RWPE1 (cell line): ENCODE measurements around the gene MEGF6.

Experiments used
- CTCF ChIA-PET: fragments of 350-600 bp; sonication (Branson Sonifier 250); formaldehyde crosslinking; extraction: SDS; loops from one replicate; lab custom pipeline; 2021; lab: Yijun Ruan, JAX
- POLR2A ChIA-PET: fragments of 400-600 bp; formaldehyde crosslinking; extraction: SDS; loops from one replicate; lab custom pipeline; 2020; ENCODE audit warnings: antibody characterized with exemption; ENCODE audit not compliant: low non-redundant PET; lab: Yijun Ruan, JAX
- DNase-seq: peaks from one replicate; pipeline ENCODE4 v3.0.0; 2012; ENCODE audit warnings: low spot score
- H3K27ac ChIP-seq: fragments of 450-650 bp; 2 replicates; pipeline ENCODE4 v1.5.1; 2017
- TF ChIP-seq, protein P1 (sequence below): fragments of 450-650 bp; conservative IDR thresholded peaks from 2 replicates; pipeline ENCODE4 v1.5.1; 2017; ENCODE audit warnings: low read depth, mild to moderate bottlenecking

MEGF6 gene

DNA sequence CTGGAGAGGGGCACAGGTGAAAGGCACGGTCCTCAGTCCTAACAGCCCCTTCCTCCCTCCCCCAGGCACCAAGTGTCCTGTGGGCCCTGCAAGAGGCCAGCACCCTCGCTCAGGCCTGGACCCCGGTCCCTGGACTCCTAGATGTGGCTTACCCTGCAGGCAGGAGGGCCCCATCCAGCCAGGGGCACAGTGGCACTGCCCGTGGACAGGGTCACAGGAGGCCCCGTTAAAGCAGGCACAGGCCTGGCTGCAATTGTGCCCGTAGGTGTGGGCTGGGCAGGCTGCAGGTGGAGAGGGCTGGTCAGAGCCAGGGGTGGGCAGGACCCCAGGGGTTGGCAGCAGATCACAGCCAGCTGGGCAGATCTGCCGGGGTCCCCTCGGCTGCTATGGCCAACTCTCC is 112.3 kb downstream of the MEGF6 start:
- ChIA-PET POLR2A (no interaction called here), CTCF (interaction anchor here (0.6 to 1.9 kb wide), 3 partner anchors 8 to 165 kb away, joined by 3 to 6 read pairs (median 4); no protein-coding TSS in a partner anchor)
- DNase-seq, result no peak
- no peak overlapping the region for H3K27ac ChIP-seq
- TF ChIP-seq, protein P1, sequence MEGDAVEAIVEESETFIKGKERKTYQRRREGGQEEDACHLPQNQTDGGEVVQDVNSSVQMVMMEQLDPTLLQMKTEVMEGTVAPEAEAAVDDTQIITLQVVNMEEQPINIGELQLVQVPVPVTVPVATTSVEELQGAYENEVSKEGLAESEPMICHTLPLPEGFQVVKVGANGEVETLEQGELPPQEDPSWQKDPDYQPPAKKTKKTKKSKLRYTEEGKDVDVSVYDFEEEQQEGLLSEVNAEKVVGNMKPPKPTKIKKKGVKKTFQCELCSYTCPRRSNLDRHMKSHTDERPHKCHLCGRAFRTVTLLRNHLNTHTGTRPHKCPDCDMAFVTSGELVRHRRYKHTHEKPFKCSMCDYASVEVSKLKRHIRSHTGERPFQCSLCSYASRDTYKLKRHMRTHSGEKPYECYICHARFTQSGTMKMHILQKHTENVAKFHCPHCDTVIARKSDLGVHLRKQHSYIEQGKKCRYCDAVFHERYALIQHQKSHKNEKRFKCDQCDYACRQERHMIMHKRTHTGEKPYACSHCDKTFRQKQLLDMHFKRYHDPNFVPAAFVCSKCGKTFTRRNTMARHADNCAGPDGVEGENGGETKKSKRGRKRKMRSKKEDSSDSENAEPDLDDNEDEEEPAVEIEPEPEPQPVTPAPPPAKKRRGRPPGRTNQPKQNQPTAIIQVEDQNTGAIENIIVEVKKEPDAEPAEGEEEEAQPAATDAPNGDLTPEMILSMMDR, result no peak

DNA sequence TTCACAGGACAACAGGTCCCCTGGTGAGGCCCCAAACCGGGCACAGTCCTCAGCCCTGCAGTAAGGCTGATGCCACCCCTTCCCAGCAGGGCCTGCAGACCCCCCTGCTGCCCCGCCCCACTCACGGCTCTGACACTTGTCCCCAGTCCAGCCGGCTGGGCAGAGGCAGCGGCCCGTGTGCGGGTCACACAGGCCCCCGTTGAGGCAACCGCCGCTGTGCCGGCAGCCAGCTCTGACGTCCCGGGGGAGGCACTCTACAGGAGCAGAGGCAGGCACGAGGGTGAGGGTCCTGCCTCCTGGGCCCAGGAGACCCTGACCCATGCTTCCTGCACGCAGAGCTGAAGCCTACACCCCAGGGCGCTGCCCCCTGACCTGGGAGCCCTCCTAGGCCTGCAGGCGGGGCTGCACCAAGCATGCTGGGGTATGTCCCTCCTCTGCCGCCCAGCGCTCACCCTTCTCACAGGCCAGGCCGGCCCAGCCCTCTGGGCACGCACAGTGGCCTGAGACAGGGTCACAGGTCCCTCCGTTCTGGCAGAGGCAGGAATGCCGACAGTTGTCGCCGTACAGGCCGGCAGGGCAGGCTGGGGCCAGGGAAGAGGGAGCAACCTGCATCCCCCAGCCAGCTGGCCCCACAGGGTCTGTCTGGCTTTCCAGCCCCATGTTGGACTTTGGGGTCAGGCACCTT is 112.9 kb downstream of the MEGF6 start:
- H3K27ac ChIP-seq, result no peak overlapping the region
- TF ChIP-seq, protein P1, result no peak
- CTCF ChIA-PET, result no interaction called here
- DNase-seq, result no peak
- POLR2A ChIA-PET, result no interaction called here

DNA sequence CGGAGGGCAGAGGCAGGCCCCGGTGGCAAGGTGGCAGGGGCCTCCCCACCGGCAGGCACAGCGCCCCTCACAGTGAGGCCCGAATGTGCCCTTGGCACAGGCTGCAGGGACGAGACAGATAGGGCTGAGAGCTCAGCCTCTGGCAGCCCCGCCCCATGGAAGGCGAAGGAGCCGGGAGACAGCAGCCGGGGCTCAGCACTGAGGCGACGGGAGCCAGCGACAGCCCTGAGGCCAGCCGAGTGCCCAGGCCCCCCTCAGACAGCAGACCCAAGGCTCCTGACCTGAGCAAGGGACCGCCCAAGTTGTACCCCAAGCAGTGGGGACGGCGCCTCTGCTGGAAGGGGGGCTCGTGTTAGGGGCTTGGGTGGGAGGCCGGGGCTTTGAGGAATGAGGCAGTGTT is 113.8 kb downstream of the MEGF6 start:
- POLR2A ChIA-PET, result no interaction called here
- TF ChIP-seq, protein P1, result no peak

DNA sequence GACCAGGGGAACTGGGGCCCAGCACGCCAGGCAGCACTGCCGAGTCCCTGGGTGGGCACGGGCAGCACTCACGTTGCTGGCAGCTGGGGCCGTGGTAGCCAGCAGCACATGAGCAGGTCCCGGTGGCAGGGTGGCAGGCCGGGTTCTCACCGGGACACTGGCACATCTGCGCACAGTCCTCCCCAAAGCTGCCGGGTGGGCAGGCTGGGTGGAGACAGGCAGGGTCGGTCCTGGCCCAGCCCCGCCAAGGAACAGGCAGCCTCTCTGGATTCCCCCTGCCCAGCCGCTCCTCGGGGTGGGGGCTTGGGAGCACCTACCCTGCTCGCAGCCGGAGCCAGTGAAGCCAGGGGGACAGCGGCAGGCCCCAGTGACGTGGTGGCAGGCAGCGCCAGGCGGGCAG is 114.4 kb downstream of the MEGF6 start:
- no peak overlapping the region for H3K27ac ChIP-seq
- ChIA-PET CTCF (interaction anchor here (1.0 kb wide), 1 partner anchor 22 kb away, joined by 3 read pairs; no protein-coding TSS in a partner anchor), POLR2A (no interaction called here)
- no peak for DNase-seq
- TF ChIP-seq, protein P1, result no peak

More for the DNA sequence above, 113.8 kb downstream of the MEGF6 start:
- CTCF ChIA-PET, result no interaction called here
- DNase-seq, result no peak
- H3K27ac ChIP-seq, result no peak overlapping the region

DNA sequence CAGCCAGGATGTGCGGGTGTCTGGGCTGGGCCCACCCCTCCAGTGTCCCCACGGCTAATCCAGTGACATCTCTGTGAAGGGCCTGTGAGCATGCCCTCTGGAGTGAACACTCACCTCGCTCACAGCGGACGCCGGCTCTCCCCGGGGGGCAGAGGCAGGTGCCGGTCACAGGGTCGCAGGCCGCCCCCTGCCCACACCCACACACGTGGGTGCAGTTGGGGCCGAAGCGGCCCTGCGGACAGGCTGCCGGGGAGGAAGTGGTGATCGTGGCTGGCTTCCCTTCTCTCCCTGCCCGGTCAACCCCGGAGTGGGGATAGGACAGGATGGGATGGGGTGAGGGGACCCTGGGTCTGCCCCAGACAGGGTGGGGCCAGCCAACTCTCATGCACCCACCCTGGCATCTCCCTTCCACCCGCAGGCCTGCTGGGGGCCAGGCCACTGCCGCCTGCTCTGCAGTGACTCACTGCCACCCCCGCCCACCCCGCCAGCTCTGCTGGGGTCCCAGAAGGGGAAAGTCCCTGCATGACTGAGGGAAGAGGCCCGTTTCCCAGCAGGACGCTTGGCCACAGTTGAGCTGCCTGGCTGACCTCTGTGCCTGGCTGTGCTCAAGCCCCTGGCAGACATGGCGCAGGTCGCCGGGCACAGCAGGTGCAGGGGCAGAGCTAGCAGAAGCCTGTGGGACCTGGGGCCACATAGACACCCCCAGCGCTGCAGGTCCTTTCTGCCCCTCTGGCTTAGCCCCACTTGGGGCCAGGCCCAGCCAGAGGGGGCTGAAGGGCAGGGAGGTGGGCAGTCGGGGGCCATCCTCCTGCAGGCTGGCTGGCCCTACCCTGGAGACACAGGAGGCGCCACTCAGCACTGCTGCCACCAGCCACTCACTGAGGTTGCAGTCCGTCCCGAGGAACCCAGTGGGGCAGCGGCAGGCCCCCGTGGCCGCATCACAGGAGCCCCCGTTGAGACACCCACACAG is 115.2 kb downstream of the MEGF6 start:
- H3K27ac ChIP-seq, result peak overlapping the region; percentile 68; the same call in 1 of the 2 replicates
- CTCF ChIA-PET, result interaction anchor here (0.5 to 1.0 kb wide), 3 partner anchors 22 to 43 kb away, joined by 3 to 4 read pairs (median 3); no protein-coding TSS in a partner anchor
- POLR2A ChIA-PET, result no interaction called here
- TF ChIP-seq, protein P1, result no peak
- DNase-seq, result no peak
